Activated CD8-positive, alpha-beta memory T cell treated with anti-CD3 and anti-CD28 coated beads for 24 hours (primary cell): ENCODE results near the gene FHIT.

ENCODE experiments used
- DNase-seq: peaks from one replicate; pipeline ENCODE4 v3.0.0-alpha.2; 2020

The FHIT gene

GRCh38 chr3:60803216-60804173 is 447.8 kb downstream of the FHIT start:
- DNase-seq, result no peak

- no peak for DNase-seq
Observed at GRCh38 chr3:60801307-60801706, 449.9 kb downstream of the FHIT start.

- no peak for DNase-seq
Observed at GRCh38 chr3:60798456-60798855, 452.8 kb downstream of the FHIT start.

- DNase-seq, result no peak
Observed at GRCh38 chr3:60792249-60792852, 458.9 kb downstream of the FHIT start.

- no peak for DNase-seq
Observed at GRCh38 chr3:60788185-60788584, 463.1 kb downstream of the FHIT start.

GRCh38 chr3:60781935-60782334 is 469.3 kb downstream of the FHIT start:
- no peak for DNase-seq

- DNase-seq, result no peak
Observed at GRCh38 chr3:60779637-60780036, 471.6 kb downstream of the FHIT start.

GRCh38 chr3:60775985-60776384 is 475.3 kb downstream of the FHIT start:
- no peak for DNase-seq

GRCh38 chr3:60774617-60775016 is 476.6 kb downstream of the FHIT start:
- no peak for DNase-seq

GRCh38 chr3:60772584-60772983 is 478.7 kb downstream of the FHIT start:
- no peak for DNase-seq

- no peak for DNase-seq
Observed at GRCh38 chr3:60771766-60772165, 479.5 kb downstream of the FHIT start.

GRCh38 chr3:60770532-60770931 is 480.7 kb downstream of the FHIT start:
- DNase-seq, result no peak

GRCh38 chr3:60767536-60767935 is 483.7 kb downstream of the FHIT start:
- DNase-seq, result no peak

GRCh38 chr3:60765776-60766175 is 485.5 kb downstream of the FHIT start:
- no peak for DNase-seq

GRCh38 chr3:60764870-60765269 is 486.4 kb downstream of the FHIT start:
- DNase-seq, result no peak

GRCh38 chr3:60760145-60760544 is 491.1 kb downstream of the FHIT start:
- DNase-seq, result no peak

GRCh38 chr3:60759439-60759838 is 491.8 kb downstream of the FHIT start:
- DNase-seq, result no peak

GRCh38 chr3:60758831-60759230 is 492.4 kb downstream of the FHIT start:
- DNase-seq, result no peak

- no peak for DNase-seq
Observed at GRCh38 chr3:60758171-60758570, 493.1 kb downstream of the FHIT start.

- DNase-seq, result no peak
Observed at GRCh38 chr3:60757724-60758123, 493.5 kb downstream of the FHIT start.

- no peak for DNase-seq
Observed at GRCh38 chr3:60756241-60757030, 494.8 kb downstream of the FHIT start.

- DNase-seq, result no peak
Observed at GRCh38 chr3:60755094-60755493, 496.2 kb downstream of the FHIT start.

GRCh38 chr3:60754617-60755016 is 496.6 kb downstream of the FHIT start:
- DNase-seq, result no peak

GRCh38 chr3:60752809-60753208 is 498.4 kb downstream of the FHIT start:
- DNase-seq, result no peak
